T-cell (primary cell): ENCODE data around the gene FOXP2. TPM values are rescaled to one million over a fixed set of nuclear protein-coding genes. Genes with fewer than 3 reads are reported as not detected.

Experiments
- ATAC-seq, 4 experiments: fragments of 200-7000 bp in 3 of 4; fragments of 150-1000 bp in 1 of 4; cut with Tn5 transposase; replicated peaks in 1 of 4; 1 replicate in 3 of 4; 2 replicates in 1 of 4; pipeline ENCODE4 v1.10.0; 2021; ENCODE audit warnings: moderate library complexity in 3 of 4, mild to moderate bottlenecking in 2 of 4, moderate number of reproducible peaks in 1 of 4
- CTCF ChIA-PET, 2 donors: fragments of 300-600 bp; sonication (Branson Sonifier 250); formaldehyde crosslinking; loops; one replicate each; lab custom pipeline; 2022; ENCODE audit warnings: antibody characterized with exemption in 2 of 2; lab: Charles Lee
- POLR2A ChIA-PET, 2 donors: fragments of 300-600 bp; sonication (Branson Sonifier 250); formaldehyde crosslinking; loops; one replicate each; lab custom pipeline; 2022; ENCODE audit warnings: antibody characterized with exemption in 2 of 2; lab: Charles Lee
- DNase-seq, 35 experiments: peaks; one replicate each; pipeline versions ENCODE4 v3.0.0 to v3.0.0-alpha.2; 2013 to 2023
- H3K27ac ChIP-seq: one replicate; pipeline ENCODE4 v1.5.1; 2013; ENCODE audit warnings: low read length
- H3K27me3 ChIP-seq, 2 experiments: replicated peaks in 1 of 2; 1 replicate in 1 of 2; 2 replicates in 1 of 2; pipeline versions ENCODE4 v1.6.1 to v1.7.0; 2013; ENCODE audit warnings: low read length in 1 of 2, mixed read lengths in 1 of 2; ENCODE audit not compliant: control insufficient read depth in 2 of 2, insufficient read depth in 2 of 2; ENCODE audit errors: extremely low read depth in 1 of 2
- H3K36me3 ChIP-seq, 2 donors: 1 replicate in 1 of 2; 2 replicates in 1 of 2; pipeline versions ENCODE4 v1.6.1 to v1.7.0; 2013; ENCODE audit warnings: low read length in 1 of 2; ENCODE audit not compliant: control insufficient read depth in 2 of 2, insufficient read depth in 1 of 2; ENCODE audit errors: extremely low read depth in 1 of 2
- H3K4me1 ChIP-seq, 2 experiments: 1 replicate in 1 of 2; 2 replicates in 1 of 2; pipeline versions ENCODE4 v1.6.1 to v1.7.0; 2013; ENCODE audit warnings: low read length in 2 of 2, mixed read lengths in 1 of 2; ENCODE audit not compliant: insufficient read depth in 2 of 2, control insufficient read depth in 1 of 2; ENCODE audit errors: extremely low read depth in 1 of 2
- H3K4me3 ChIP-seq, 2 donors: 1 replicate in 1 of 2; 2 replicates in 1 of 2; pipeline versions ENCODE4 v1.5.1 to v1.7.0; 2013; ENCODE audit warnings: mild to moderate bottlenecking in 2 of 2, low read length in 1 of 2, moderate library complexity in 1 of 2; ENCODE audit not compliant: control insufficient read depth in 1 of 2; ENCODE audit errors: extremely low read depth in 1 of 2
- H3K9me3 ChIP-seq: 2 replicates; pipeline ENCODE4 v1.7.0; 2013
- H3K27ac Mint-ChIP-seq, 2 donors: one replicate each; pipeline ENCODE4 v1.8.0; 2020 to 2021; ENCODE audit warnings: mild to moderate bottlenecking in 2 of 2, mixed read lengths in 2 of 2
- H3K27me3 Mint-ChIP-seq, 2 donors: one replicate each; pipeline ENCODE4 v1.8.0; 2021 to 2022; ENCODE audit warnings: mixed read lengths in 2 of 2
- H3K36me3 Mint-ChIP-seq: one replicate; pipeline ENCODE4 v1.8.0; 2021; ENCODE audit warnings: mixed read lengths
- H3K4me1 Mint-ChIP-seq, 3 donors: one replicate each; pipeline ENCODE4 v1.8.0; 2020 to 2022; ENCODE audit warnings: mixed read lengths in 3 of 3, mild to moderate bottlenecking in 1 of 3
- H3K4me3 Mint-ChIP-seq, 3 donors: one replicate each; pipeline ENCODE4 v1.8.0; 2020 to 2022; ENCODE audit warnings: mild to moderate bottlenecking in 3 of 3, mixed read lengths in 3 of 3, moderate library complexity in 3 of 3
- H3K9me3 Mint-ChIP-seq, 3 donors: one replicate each; pipeline ENCODE4 v1.8.0; 2020 to 2022; ENCODE audit warnings: mixed read lengths in 3 of 3
- WGBS: methylation state at CpG from one replicate; pipeline ENCODE4 v1.1.5; 2013; ENCODE audit warnings: missing lambda C conversion rate; ENCODE audit not compliant: insufficient coverage; 5-methylcytosine and 5-hydroxymethylcytosine counted together
- total RNA-seq, 35 experiments: library from RNA in 6 of 35; stranded (reverse) in 6 of 35; fragments of 120-200 nt in 1 of 35; gene quantifications; one replicate each; pipeline versions ENCODE4 v1.2.1 to v1.2.4 and lab custom pipeline; 2013 to 2026

The FOXP2 gene
- total RNA-seq, 5 donors from 2014 or later (not counting 1 experiment from before 2014, with no cell fraction given), result 0.19 TPM; not detected in 4

DNA sequence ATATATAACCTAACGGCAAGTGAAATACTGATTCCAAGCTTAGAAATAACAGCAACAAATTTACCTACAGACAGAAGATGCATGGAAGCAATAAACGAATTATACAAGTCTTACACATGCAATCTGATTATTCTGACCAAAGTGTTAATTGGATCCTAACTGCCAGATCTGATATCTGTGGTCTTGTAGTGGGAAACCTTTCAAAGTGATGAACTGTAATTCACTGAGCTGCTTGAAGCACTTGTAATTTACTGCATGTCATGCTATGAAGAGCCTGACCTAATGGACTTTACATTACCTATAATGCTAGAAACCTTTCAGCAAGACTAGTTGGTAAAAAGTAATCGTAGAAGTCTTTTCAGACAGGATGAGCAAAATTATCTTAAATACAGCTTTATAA, 205.6 kb downstream of the FOXP2 start:
- no peaks in the 10 kb centered on the region for H3K36me3 Mint-ChIP-seq
- H3K27ac Mint-ChIP-seq, result no peak overlapping the region
- Histone ChIP-seq H3K9me3 (no peaks in the 10 kb centered on the region), H3K4me3 (no peak overlapping the region), H3K27ac (no peak overlapping the region), H3K36me3 (no peaks in the 10 kb centered on the region), H3K4me1 (no peaks in the 10 kb centered on the region), H3K27me3 (peaks cover 0 to 2% of the 10 kb centered on the region in 2 experiments)
- H3K27me3 Mint-ChIP-seq, result peaks cover 0 to 5% of the 10 kb centered on the region in 2 donors
- no peaks in the 10 kb centered on the region for H3K4me1 Mint-ChIP-seq
- no CpG with 5 or more reads among the region's 3 CpGs for WGBS
- no peaks in the 10 kb centered on the region for H3K9me3 Mint-ChIP-seq
- POLR2A ChIA-PET, result interaction anchor here in 1 of 2 donors (0.6 kb wide), 1 partner anchor 468 kb away, joined by 3 read pairs; no protein-coding TSS in a partner anchor
- CTCF ChIA-PET, result no interaction called here
- no peak for ATAC-seq
- no peak for DNase-seq
- no peak overlapping the region for H3K4me3 Mint-ChIP-seq

DNA sequence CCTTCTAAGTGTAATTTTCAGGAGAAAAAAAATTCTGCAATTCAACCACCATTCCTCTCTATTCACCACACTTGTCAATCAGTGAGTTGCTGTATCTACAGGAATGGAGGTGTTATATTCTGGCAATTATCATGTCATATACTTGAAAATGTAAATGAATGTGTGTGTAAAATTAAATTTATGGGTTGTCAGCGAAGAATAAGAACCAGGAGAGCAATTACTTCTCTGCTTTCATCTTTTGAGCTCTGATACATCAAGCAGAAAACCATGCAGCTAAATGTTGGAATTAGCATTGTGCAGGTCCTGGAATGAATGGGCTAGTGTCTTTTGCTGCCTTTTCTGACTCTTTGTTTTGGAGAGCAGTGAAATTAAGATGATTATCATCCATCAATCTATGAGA, 207.6 kb downstream of the FOXP2 start:
- Mint-ChIP-seq H3K4me1 (no peaks in the 10 kb centered on the region), H3K36me3 (no peaks in the 10 kb centered on the region), H3K9me3 (no peaks in the 10 kb centered on the region), H3K4me3 (no peak overlapping the region), H3K27ac (no peak overlapping the region), H3K27me3 (peaks cover 0 to 3% of the 10 kb centered on the region in 2 donors)
- Histone ChIP-seq H3K9me3 (no peaks in the 10 kb centered on the region), H3K27ac (no peak overlapping the region), H3K4me1 (no peaks in the 10 kb centered on the region), H3K36me3 (no peaks in the 10 kb centered on the region), H3K27me3 (peaks cover 0 to 2% of the 10 kb centered on the region in 2 experiments), H3K4me3 (no peak overlapping the region)
- 86% methylated on average over 1 of the region's 1 CpG for WGBS
- CTCF ChIA-PET, result no interaction called here
- DNase-seq (no peak), ATAC-seq (no peak)
- POLR2A ChIA-PET, result no interaction called here

DNA sequence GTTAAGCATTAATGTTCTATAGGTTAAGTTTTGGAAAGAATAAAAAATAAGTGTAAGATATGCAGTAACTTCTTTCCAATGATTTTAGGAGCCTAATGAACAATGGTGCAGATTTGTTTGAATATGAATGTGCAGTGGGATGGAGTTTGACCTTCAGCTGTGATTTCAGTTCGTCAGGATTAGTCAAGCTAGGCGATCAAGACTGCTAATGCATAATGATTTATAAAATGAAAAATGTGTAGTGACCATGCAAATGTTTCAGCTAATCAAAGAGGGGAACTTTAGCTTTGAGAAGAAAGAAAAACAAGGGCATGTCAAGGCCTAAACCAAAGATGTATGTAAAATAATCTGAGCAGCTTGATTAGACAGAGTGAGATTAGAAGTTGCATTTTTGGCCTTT, 208.5 kb downstream of the FOXP2 start:
- Mint-ChIP-seq H3K9me3 (no peaks in the 10 kb centered on the region), H3K36me3 (no peaks in the 10 kb centered on the region), H3K27me3 (peaks cover 0 to 2% of the 10 kb centered on the region in 2 donors), H3K27ac (no peak overlapping the region), H3K4me3 (no peak overlapping the region), H3K4me1 (no peaks in the 10 kb centered on the region)
- Histone ChIP-seq H3K27me3 (no peaks in the 10 kb centered on the region), H3K27ac (no peak overlapping the region), H3K4me3 (no peak overlapping the region), H3K9me3 (no peaks in the 10 kb centered on the region), H3K36me3 (no peaks in the 10 kb centered on the region), H3K4me1 (no peaks in the 10 kb centered on the region)
- DNase-seq (no peak), ATAC-seq (no peak)
- ChIA-PET CTCF (no interaction called here), POLR2A (interaction anchor here (0.6 kb wide), 2 partner anchors 15 to 349 kb away, joined by 3 to 5 read pairs; no protein-coding TSS in a partner anchor)
- whole genome bisulfite sequencing, result 100% methylated on average over 1 of the region's 2 CpGs

DNA sequence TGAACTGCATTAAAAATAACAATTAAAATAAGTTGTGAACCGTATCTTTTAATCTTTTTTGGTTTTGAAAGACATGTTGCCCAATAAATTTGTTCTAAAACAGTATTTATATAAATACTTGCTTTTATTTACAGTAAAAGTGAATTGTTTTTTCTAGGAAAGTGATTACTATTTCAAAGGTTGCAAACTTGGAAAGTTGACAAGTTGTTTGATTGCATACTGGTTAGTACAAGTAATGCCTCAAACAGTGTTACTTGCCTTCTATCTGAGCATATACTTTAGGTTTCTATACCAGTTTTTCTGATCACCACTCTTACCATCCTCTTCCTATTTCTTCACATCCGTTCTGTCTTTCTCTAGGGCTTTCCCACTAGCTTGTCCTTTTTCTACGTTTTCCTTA, 212.6 kb downstream of the FOXP2 start:
- WGBS, result no CpG with 5 or more reads among the region's 3 CpGs
- no peaks in the 10 kb centered on the region for H3K4me1 ChIP-seq
- Mint-ChIP-seq H3K4me3 (no peak overlapping the region), H3K27me3 (peaks cover 0 to 2% of the 10 kb centered on the region in 2 donors), H3K4me1 (no peaks in the 10 kb centered on the region), H3K9me3 (no peaks in the 10 kb centered on the region), H3K36me3 (no peaks in the 10 kb centered on the region), H3K27ac (no peak overlapping the region)
- H3K27ac ChIP-seq, result no peak overlapping the region
- no peaks in the 10 kb centered on the region for H3K27me3 ChIP-seq
- H3K9me3 ChIP-seq, result no peaks in the 10 kb centered on the region
- H3K36me3 ChIP-seq, result no peaks in the 10 kb centered on the region
- DNase-seq, result no peak
- H3K4me3 ChIP-seq, result no peak overlapping the region
- CTCF ChIA-PET, result no interaction called here
- no peak for ATAC-seq
- POLR2A ChIA-PET, result no interaction called here

DNA sequence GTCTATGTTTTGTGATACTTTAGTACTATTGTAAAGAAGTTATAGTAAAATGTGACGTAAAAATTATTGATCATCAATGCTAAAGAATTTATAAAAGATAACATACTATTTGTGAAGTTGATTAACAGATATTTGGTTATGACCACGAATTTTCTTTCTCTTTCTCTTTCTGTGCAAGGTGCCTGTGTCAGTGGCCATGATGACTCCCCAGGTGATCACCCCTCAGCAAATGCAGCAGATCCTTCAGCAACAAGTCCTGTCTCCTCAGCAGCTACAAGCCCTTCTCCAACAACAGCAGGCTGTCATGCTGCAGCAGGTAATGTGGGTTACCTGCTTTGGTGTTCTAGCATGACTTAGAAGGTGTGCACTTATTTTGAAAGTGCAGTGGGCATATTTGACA, 213.7 kb downstream of the FOXP2 start:
- Histone ChIP-seq H3K27ac (no peak overlapping the region), H3K4me3 (no peak overlapping the region), H3K4me1 (no peaks in the 10 kb centered on the region), H3K9me3 (no peaks in the 10 kb centered on the region), H3K27me3 (no peaks in the 10 kb centered on the region), H3K36me3 (no peaks in the 10 kb centered on the region)
- WGBS, result no CpG with 5 or more reads among the region's 2 CpGs
- CTCF ChIA-PET, result no interaction called here
- Mint-ChIP-seq H3K4me3 (no peak overlapping the region), H3K9me3 (no peaks in the 10 kb centered on the region), H3K27ac (no peak overlapping the region), H3K27me3 (no peaks in the 10 kb centered on the region), H3K4me1 (no peaks in the 10 kb centered on the region), H3K36me3 (no peaks in the 10 kb centered on the region)
- DNase-seq (no peak), ATAC-seq (no peak)
- POLR2A ChIA-PET, result no interaction called here

DNA sequence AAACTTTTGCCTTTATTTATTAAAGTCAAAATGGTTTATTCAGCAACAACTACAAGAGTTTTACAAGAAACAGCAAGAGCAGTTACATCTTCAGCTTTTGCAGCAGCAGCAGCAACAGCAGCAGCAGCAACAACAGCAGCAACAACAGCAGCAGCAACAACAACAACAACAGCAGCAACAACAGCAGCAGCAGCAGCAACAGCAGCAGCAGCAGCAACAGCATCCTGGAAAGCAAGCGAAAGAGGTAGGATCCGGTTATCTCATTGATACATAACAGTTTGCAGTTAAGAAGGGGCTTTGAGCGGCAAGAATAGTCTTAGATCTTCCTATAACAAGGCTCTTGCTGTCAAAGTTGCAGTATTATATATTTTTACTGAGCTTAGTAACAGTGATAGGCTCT, 215.1 kb downstream of the FOXP2 start:
- Histone ChIP-seq H3K36me3 (no peaks in the 10 kb centered on the region), H3K9me3 (no peaks in the 10 kb centered on the region), H3K4me1 (no peaks in the 10 kb centered on the region), H3K27me3 (no peaks in the 10 kb centered on the region), H3K27ac (no peak overlapping the region), H3K4me3 (no peak overlapping the region)
- DNase-seq (no peak), ATAC-seq (no peak)
- H3K27ac Mint-ChIP-seq, result no peak overlapping the region
- WGBS, result 100% methylated on average over 2 of the region's 3 CpGs
- H3K9me3 Mint-ChIP-seq, result no peaks in the 10 kb centered on the region
- H3K4me3 Mint-ChIP-seq, result no peak overlapping the region
- no peaks in the 10 kb centered on the region for H3K27me3 Mint-ChIP-seq
- no peaks in the 10 kb centered on the region for H3K36me3 Mint-ChIP-seq
- no peaks in the 10 kb centered on the region for H3K4me1 Mint-ChIP-seq
- CTCF ChIA-PET, result no interaction called here
- POLR2A ChIA-PET, result no interaction called here
